Panc1 (cell line): Measurements from ENCODE around the gene NCBP1.

Experiments used
- CTCF ChIP-seq: fragments of 450-650 bp; IDR thresholded peaks from 2 replicates; pipeline ENCODE4 v1.5.1; 2017; ENCODE audit warnings: mild to moderate bottlenecking
- POLR2AphosphoS5 ChIP-seq: IDR thresholded peaks from 2 replicates; pipeline ENCODE4 v1.6.1; 2012; ENCODE audit warnings: mild to moderate bottlenecking, low read depth, low read length, moderate library complexity
- REST ChIP-seq, 2 experiments: IDR thresholded peaks; 2 replicates each; pipeline ENCODE4 v1.6.1; 2011 to 2012; ENCODE audit warnings: low read depth in 2 of 2, control low read depth in 1 of 2, low read length in 1 of 2, mild to moderate bottlenecking in 1 of 2, moderate library complexity in 1 of 2; ENCODE audit not compliant: insufficient read depth in 1 of 2
- SIN3A ChIP-seq: IDR thresholded peaks from 2 replicates; pipeline ENCODE4 v1.6.1; 2012; ENCODE audit warnings: low read depth, mild to moderate bottlenecking, low read length, moderate library complexity, borderline replicate concordance; ENCODE audit not compliant: insufficient read depth
- TCF7L2 ChIP-seq: IDR thresholded peaks from 2 replicates; pipeline ENCODE4 v1.6.1; 2011; ENCODE audit warnings: mild to moderate bottlenecking, low read depth, low read length, inconsistent platforms

- TF ChIP-seq CTCF (no peak), POLR2AphosphoS5 (no peak), SIN3A (no peak), REST (IDR thresholded peaks at IDR 0.05; ENCODE audit: insufficient read depth in 1 of 2, low read depth in 2 of 2, low read length in 1 of 2) (no peak), TCF7L2 (no peak)
Observed at GRCh38 chr9:97632248-97632984, 1.2 kb upstream of the NCBP1 start.
